HG03439 (cell line): ENCODE measurements around the gene ADCY2.

Experiments
- ATAC-seq: cut with Tn5 transposase; IDR thresholded peaks from one replicate; pipeline ENCODE4 v1.9.1; 2021; ENCODE audit warnings: mild to moderate bottlenecking, moderate library complexity; ENCODE audit not compliant: unreplicated experiment

Gene ADCY2

GRCh38 chr5:7653046-7653445, 257.1 kb downstream of the ADCY2 start:
- no peak for ATAC-seq

GRCh38 chr5:7657153-7657552, 261.2 kb downstream of the ADCY2 start:
- no peak for ATAC-seq

GRCh38 chr5:7659420-7659819, 263.5 kb downstream of the ADCY2 start:
- no peak for ATAC-seq

- ATAC-seq = no peak
Observed at GRCh38 chr5:7662289-7662688, 266.4 kb downstream of the ADCY2 start.

GRCh38 chr5:7663808-7664207, 267.9 kb downstream of the ADCY2 start:
- no peak for ATAC-seq

GRCh38 chr5:7664208-7664607, 268.3 kb downstream of the ADCY2 start:
- ATAC-seq = no peak

GRCh38 chr5:7667216-7667767, 271.4 kb downstream of the ADCY2 start:
- ATAC-seq = no peak

GRCh38 chr5:7668161-7668560, 272.2 kb downstream of the ADCY2 start:
- ATAC-seq = no peak

- no peak for ATAC-seq
Observed at GRCh38 chr5:7668627-7669026, 272.7 kb downstream of the ADCY2 start.

- ATAC-seq = no peak
Observed at GRCh38 chr5:7671381-7671993, 275.5 kb downstream of the ADCY2 start.

- ATAC-seq = no peak
Observed at GRCh38 chr5:7673658-7674057, 277.7 kb downstream of the ADCY2 start.

- ATAC-seq = no peak
Observed at GRCh38 chr5:7676455-7676854, 280.5 kb downstream of the ADCY2 start.

- no peak for ATAC-seq
Observed at GRCh38 chr5:7678030-7678429, 282.1 kb downstream of the ADCY2 start.

GRCh38 chr5:7679663-7680062, 283.7 kb downstream of the ADCY2 start:
- ATAC-seq = no peak

- no peak for ATAC-seq
Observed at GRCh38 chr5:7680260-7680659, 284.3 kb downstream of the ADCY2 start.

- no peak for ATAC-seq
Observed at GRCh38 chr5:7682379-7682778, 286.4 kb downstream of the ADCY2 start.

- ATAC-seq = no peak
Observed at GRCh38 chr5:7683753-7684152, 287.8 kb downstream of the ADCY2 start.

- no peak for ATAC-seq
Observed at GRCh38 chr5:7684826-7685225, 288.9 kb downstream of the ADCY2 start.

- ATAC-seq = no peak
Observed at GRCh38 chr5:7686794-7687193, 290.9 kb downstream of the ADCY2 start.

GRCh38 chr5:7690557-7690956, 294.6 kb downstream of the ADCY2 start:
- no peak for ATAC-seq

GRCh38 chr5:7705261-7705660, 309.3 kb downstream of the ADCY2 start:
- ATAC-seq = no peak

- no peak for ATAC-seq
Observed at GRCh38 chr5:7705736-7706135, 309.8 kb downstream of the ADCY2 start.

GRCh38 chr5:7706256-7706655, 310.3 kb downstream of the ADCY2 start:
- no peak for ATAC-seq
